ENCODE data around the gene NTPCR. TPM values are rescaled to one million over a fixed set of nuclear protein-coding genes. Genes with fewer than 3 reads are reported as not detected.
A peak's percentile ranks its signal among the peaks of the same experiment; 100 is the strongest.

NTPCR gene
- total RNA-seq, 2 experiments from 2014 or later: 8.5 to 9.3 TPM

DNA sequence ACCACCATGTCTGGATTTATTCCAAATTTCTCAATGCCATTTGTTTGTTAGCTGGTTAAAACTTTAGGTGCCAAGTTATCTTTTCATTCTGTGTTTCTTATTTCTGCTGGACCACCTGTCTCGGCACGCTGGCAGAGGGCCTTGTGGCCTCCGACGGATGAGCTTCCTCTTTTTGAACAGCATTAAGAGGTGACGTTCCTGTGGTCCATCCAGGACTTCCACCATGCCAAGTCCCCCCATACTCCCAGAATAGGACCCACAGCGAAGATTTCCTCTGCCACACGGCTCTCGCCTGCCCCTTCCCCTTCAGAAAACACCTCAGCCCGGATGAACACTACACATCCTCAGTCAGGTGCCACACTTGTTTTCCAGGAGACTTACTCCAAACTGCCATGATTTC is 73.8 kb downstream of the NTPCR start:
- H3K36me3 ChIP-seq (ENCODE audit: insufficient read depth, low read length): peaks cover 14% of the 10 kb centered on the region
- intact Hi-C loops (cut with DNase I, micrococcal nuclease): loop anchor here in 1 of 2 experiments (5.0 kb wide), 1 partner anchor 387 kb away; no protein-coding TSS in a partner anchor
- Mint-ChIP-seq H3K27ac (no peak overlapping the region), H3K36me3 (ENCODE audit: low read depth) (peaks cover 30% of the 10 kb centered on the region), H3K27me3 (no peaks in the 10 kb centered on the region), H3K4me3 (no peak overlapping the region), H3K4me1 (ENCODE audit: low read depth) (no peaks in the 10 kb centered on the region), H3K9me3 (no peaks in the 10 kb centered on the region)
- TF ChIP-seq, protein P1, sequence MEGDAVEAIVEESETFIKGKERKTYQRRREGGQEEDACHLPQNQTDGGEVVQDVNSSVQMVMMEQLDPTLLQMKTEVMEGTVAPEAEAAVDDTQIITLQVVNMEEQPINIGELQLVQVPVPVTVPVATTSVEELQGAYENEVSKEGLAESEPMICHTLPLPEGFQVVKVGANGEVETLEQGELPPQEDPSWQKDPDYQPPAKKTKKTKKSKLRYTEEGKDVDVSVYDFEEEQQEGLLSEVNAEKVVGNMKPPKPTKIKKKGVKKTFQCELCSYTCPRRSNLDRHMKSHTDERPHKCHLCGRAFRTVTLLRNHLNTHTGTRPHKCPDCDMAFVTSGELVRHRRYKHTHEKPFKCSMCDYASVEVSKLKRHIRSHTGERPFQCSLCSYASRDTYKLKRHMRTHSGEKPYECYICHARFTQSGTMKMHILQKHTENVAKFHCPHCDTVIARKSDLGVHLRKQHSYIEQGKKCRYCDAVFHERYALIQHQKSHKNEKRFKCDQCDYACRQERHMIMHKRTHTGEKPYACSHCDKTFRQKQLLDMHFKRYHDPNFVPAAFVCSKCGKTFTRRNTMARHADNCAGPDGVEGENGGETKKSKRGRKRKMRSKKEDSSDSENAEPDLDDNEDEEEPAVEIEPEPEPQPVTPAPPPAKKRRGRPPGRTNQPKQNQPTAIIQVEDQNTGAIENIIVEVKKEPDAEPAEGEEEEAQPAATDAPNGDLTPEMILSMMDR (IDR thresholded peaks at IDR 0.05): no peak
- peaks cover 5% of the 10 kb centered on the region for H3K4me1 ChIP-seq (ENCODE audit: insufficient read depth, low read length)
- no peaks in the 10 kb centered on the region for H3K9me3 ChIP-seq (ENCODE audit: control insufficient read depth in 1 of 2, insufficient read depth in 1 of 2, low read length in 2 of 2)
- no peak for ATAC-seq (ENCODE audit: poor library complexity)
- no peaks in the 10 kb centered on the region for H3K27me3 ChIP-seq (ENCODE audit: control insufficient read depth in 1 of 2, insufficient read depth in 2 of 2, low read length in 2 of 2)
- no peak overlapping the region for H3K4me3 ChIP-seq (ENCODE audit: low read length)
- H3K27ac ChIP-seq (ENCODE audit: low read depth in 1 of 2, low read length in 2 of 2): no peak overlapping the region
- ChIA-PET CTCF (no interaction called here), POLR2A (no interaction called here)
- DNase-seq: no peak

DNA sequence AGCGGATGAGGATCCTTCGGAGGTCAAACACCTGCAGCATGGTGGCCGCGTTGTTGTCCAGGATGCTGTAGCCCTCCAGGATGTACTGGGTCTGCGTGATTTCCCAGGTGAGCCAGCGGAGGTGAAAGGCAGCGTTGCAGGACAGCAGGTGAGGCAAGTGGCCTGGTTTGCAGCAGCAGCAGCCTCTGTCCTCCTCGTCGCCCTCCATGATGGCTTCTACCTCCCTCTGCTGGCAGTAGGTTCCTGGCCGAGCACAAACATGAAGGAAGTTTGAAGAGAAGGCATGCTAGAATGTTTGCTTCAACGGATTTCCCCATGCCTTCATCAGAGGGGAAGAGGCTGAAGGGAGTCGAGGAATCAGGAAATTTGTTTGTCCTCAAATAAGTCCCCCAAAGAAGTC is 74.7 kb downstream of the NTPCR start:
- peaks cover 5% of the 10 kb centered on the region for H3K4me1 ChIP-seq (ENCODE audit: insufficient read depth, low read length)
- H3K9me3 Mint-ChIP-seq: no peaks in the 10 kb centered on the region
- no peak overlapping the region for H3K27ac Mint-ChIP-seq
- POLR2A ChIA-PET: no interaction called here
- H3K4me3 ChIP-seq (ENCODE audit: low read length): no peak overlapping the region
- ATAC-seq (ENCODE audit: poor library complexity): no peak
- H3K36me3 Mint-ChIP-seq (ENCODE audit: low read depth): peaks cover 20% of the 10 kb centered on the region
- no peaks in the 10 kb centered on the region for H3K27me3 Mint-ChIP-seq
- no peaks in the 10 kb centered on the region for H3K4me1 Mint-ChIP-seq (ENCODE audit: low read depth)
- no peaks in the 10 kb centered on the region for H3K27me3 ChIP-seq (ENCODE audit: control insufficient read depth in 1 of 2, insufficient read depth in 2 of 2, low read length in 2 of 2)
- H3K4me3 Mint-ChIP-seq: no peak overlapping the region
- H3K27ac ChIP-seq (ENCODE audit: low read depth in 1 of 2, low read length in 2 of 2): no peak overlapping the region
- peaks cover 9% of the 10 kb centered on the region for H3K36me3 ChIP-seq (ENCODE audit: insufficient read depth, low read length)
- CTCF ChIA-PET: no interaction called here
- no peaks in the 10 kb centered on the region for H3K9me3 ChIP-seq (ENCODE audit: control insufficient read depth in 1 of 2, insufficient read depth in 1 of 2, low read length in 2 of 2)
- TF ChIP-seq, protein P1 (IDR thresholded peaks at IDR 0.05): no peak
- intact Hi-C loops (cut with DNase I, micrococcal nuclease): loop anchor here in 1 of 2 experiments (1.0 kb wide), 1 partner anchor 395 kb away; the partner anchor contains the start of gene SIPA1L2
- peak in 4 of 14 experiments; percentile 10 to 43 (median 27) for DNase-seq

DNA sequence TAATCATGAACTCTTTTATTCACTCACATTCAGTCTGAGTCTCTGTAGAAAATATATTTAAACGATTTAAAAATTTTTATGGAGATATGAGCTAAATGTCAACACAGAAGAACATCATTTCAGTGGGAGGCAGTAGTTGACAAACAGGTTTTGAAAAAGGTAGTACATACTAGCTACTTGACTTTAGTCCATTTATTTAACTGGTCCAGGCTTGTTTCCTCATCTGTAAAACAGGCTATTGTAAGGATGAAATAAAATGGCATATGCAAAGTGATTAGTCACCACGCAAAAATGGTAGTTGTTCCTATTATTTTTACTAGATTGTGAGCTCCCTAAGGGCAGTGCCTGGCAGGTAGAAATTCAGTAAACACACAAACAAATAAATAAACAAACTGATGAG is 75.2 kb downstream of the NTPCR start:
- POLR2A ChIA-PET: no interaction called here
- Histone ChIP-seq H3K4me3 (ENCODE audit: low read length) (no peak overlapping the region), H3K27ac (ENCODE audit: low read depth in 1 of 2, low read length in 2 of 2) (no peak overlapping the region), H3K27me3 (ENCODE audit: control insufficient read depth in 1 of 2, insufficient read depth in 2 of 2, low read length in 2 of 2) (no peaks in the 10 kb centered on the region), H3K4me1 (ENCODE audit: insufficient read depth, low read length) (peaks cover 5% of the 10 kb centered on the region), H3K9me3 (ENCODE audit: control insufficient read depth in 1 of 2, insufficient read depth in 1 of 2, low read length in 2 of 2) (no peaks in the 10 kb centered on the region), H3K36me3 (ENCODE audit: insufficient read depth, low read length) (peaks cover 9% of the 10 kb centered on the region)
- TF ChIP-seq, protein P1 (IDR thresholded peaks at IDR 0.05): no peak
- CTCF ChIA-PET: no interaction called here
- no peaks in the 10 kb centered on the region for H3K4me1 Mint-ChIP-seq (ENCODE audit: low read depth)
- H3K9me3 Mint-ChIP-seq: no peaks in the 10 kb centered on the region
- no peak overlapping the region for H3K4me3 Mint-ChIP-seq
- intact Hi-C loops (cut with DNase I, micrococcal nuclease): loop anchor here in 1 of 2 experiments (1.0 kb wide), 1 partner anchor 395 kb away; the partner anchor contains the start of gene SIPA1L2
- no peaks in the 10 kb centered on the region for H3K27me3 Mint-ChIP-seq
- no peak overlapping the region for H3K27ac Mint-ChIP-seq
- ATAC-seq (ENCODE audit: poor library complexity): no peak
- DNase-seq: no peak
- peaks cover 16% of the 10 kb centered on the region for H3K36me3 Mint-ChIP-seq (ENCODE audit: low read depth)
